Activated naive CD4-positive, alpha-beta T cell treated with anti-CD3 and anti-CD28 coated beads, Interleukin-2, amount 50 U/mL, for 24 hours (primary cell): ENCODE results near the gene ENTR1.
A peak's percentile ranks its signal among the peaks of the same experiment; 100 is the strongest.

Source experiments
- H3K27ac Mint-ChIP-seq: one replicate; pipeline ENCODE4 v1.8.0; 2021; ENCODE audit warnings: mild to moderate bottlenecking, mixed read lengths
- H3K27me3 Mint-ChIP-seq: one replicate; pipeline ENCODE4 v1.8.0; 2021; ENCODE audit warnings: mixed read lengths
- H3K36me3 Mint-ChIP-seq: one replicate; pipeline ENCODE4 v1.8.0; 2021; ENCODE audit warnings: mixed read lengths
- H3K4me1 Mint-ChIP-seq: one replicate; pipeline ENCODE4 v1.8.0; 2021; ENCODE audit warnings: mixed read lengths
- H3K4me3 Mint-ChIP-seq: one replicate; pipeline ENCODE4 v1.8.0; 2021; ENCODE audit warnings: mild to moderate bottlenecking, mixed read lengths
- H3K9me3 Mint-ChIP-seq: one replicate; pipeline ENCODE4 v1.8.0; 2021; ENCODE audit warnings: mixed read lengths

Gene ENTR1

DNA sequence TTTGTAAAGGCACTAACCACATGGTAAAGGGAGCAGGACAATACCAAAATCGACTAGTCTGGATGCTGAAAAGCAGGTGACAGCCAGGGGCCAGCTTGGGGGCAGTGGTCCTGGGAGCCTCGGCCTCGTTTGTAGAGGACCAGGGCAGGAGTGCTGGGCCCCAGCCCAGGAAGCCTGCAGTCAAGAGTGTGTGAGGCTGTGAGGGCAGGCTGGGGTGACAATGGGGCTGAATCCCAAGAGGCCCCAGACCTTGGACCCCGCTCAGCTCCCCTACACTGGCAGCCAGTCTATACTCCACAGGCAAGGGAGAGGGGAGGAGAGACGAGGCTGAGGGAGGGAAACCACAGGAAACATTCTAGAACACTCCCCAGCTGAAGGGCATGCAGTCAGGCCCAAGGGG lies 31.9 kb upstream of the ENTR1 start:
- Mint-ChIP-seq H3K4me1 (peaks cover 12% of the 10 kb centered on the region), H3K9me3 (no peaks in the 10 kb centered on the region), H3K27ac (no peak overlapping the region), H3K36me3 (peaks cover 2% of the 10 kb centered on the region), H3K4me3 (no peak overlapping the region), H3K27me3 (no peaks in the 10 kb centered on the region)

DNA sequence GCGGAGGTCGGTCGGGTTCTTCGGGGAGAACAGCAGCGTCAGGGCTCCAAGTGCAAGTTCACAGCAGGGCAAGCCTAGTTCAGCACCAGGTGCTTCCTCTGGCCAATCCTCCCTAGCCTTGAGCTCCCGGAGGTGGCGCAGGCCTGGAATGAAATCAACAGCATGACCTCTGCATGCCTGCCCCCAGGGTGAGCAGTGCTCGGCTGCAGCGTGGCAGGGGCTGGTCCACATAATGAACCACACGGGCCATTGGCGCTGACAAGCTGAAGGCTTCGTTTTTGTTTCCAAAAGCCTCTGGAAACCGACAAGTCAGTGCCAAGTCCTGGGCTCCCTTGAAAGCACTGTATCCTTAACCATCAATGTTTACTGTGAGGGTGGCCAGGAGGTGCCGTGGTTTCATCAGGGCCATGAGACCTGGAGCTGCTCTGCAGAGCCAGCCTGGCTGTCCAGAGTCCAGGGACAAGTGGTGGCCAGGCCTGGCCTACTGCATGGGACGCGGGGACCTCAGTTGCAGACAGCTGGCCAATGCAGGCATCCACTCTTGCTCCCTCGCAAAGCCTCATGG lies 31.3 kb upstream of the ENTR1 start:
- H3K4me1 Mint-ChIP-seq: peaks cover 17% of the 10 kb centered on the region
- H3K27me3 Mint-ChIP-seq: no peaks in the 10 kb centered on the region
- no peak overlapping the region for H3K27ac Mint-ChIP-seq
- H3K4me3 Mint-ChIP-seq: no peak overlapping the region
- H3K9me3 Mint-ChIP-seq: no peaks in the 10 kb centered on the region
- peaks cover 2% of the 10 kb centered on the region for H3K36me3 Mint-ChIP-seq

DNA sequence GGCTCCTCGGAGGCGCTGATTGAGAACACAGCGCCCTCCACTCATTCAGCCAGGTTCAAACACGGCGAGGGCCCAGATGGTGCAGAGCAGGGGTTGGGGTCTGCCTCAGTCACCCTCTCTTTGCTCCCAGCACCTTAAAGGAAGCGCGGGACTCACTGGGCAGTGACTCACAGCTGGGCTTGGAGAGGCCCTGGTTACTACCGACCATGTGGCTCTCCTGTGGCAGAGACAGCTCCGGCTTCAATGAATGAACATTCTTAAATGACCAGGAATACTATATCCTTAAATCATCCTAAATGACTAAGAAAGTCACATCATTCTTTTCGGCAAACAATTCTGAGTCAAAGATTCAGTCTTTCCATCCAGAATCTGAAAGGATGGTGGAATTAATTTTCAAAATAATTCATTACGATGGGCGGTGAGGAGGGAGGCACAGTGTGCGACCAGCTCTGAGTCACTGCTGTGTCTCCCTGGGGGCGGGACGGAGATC lies 30.8 kb upstream of the ENTR1 start:
- H3K27me3 Mint-ChIP-seq: no peaks in the 10 kb centered on the region
- H3K4me3 Mint-ChIP-seq: no peak overlapping the region
- no peaks in the 10 kb centered on the region for H3K9me3 Mint-ChIP-seq
- peaks cover 21% of the 10 kb centered on the region for H3K4me1 Mint-ChIP-seq
- no peaks in the 10 kb centered on the region for H3K36me3 Mint-ChIP-seq
- no peak overlapping the region for H3K27ac Mint-ChIP-seq

DNA sequence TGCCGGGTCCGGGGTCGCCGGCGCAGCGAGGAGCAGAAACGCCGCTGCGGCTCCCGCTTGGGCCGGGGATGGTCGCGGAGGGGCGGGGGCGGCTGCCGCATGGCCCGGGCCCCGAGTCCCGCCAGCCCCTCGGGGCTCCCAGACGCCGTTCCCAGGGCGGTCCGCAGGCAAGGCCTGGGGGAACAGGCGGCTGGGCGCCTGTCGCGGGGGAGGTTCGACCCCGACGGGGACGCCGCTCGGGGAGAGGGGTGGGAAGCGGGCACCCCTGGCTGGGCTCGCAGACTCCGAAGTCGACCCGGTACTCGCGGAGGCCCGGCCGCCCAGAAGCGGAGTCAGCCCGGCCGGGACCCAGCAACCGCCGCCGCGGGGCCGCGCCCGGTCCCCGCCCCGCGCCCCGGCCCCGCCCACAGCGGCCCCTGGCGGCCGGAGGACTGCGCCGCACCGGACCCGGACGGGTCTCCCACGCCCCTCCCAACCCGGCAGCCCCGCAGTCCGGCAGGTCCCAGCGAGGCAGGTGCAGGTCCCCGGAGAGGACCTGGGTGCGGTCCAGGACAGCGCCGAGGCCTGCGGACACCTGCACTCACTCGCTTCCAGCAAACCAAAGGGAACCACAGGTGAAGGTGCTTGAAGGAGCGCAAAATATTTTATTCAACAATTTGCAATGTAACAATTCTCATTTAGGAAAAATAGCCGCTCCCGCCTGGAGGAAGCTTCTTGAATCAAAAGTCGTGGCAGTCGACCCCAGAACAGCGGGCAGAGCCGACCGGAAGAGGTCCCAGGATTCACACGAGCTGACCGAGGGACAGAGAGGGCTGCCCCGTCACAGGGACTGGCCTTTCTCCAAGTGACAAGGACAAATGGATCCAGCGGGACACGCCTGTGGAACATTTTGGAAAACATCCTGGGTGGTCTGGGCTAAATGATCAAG lies 29.3 kb upstream of the ENTR1 start, which contains the start of gene INPP5E:
TSS of gene INPP5E (minus strand) at position 365 of the 928 bp plus-strand sequence. CDS start 426 bp downstream, outside the sequence.
- no peaks in the 10 kb centered on the region for H3K27me3 Mint-ChIP-seq
- peaks cover 26% of the 10 kb centered on the region for H3K4me1 Mint-ChIP-seq
- H3K27ac Mint-ChIP-seq: no peak within 1 kb of the TSS
- peak within 1 kb of the TSS; percentile 81 for H3K4me3 Mint-ChIP-seq
- no peaks in the 10 kb centered on the region for H3K9me3 Mint-ChIP-seq
- no peaks in the 10 kb centered on the region for H3K36me3 Mint-ChIP-seq

DNA sequence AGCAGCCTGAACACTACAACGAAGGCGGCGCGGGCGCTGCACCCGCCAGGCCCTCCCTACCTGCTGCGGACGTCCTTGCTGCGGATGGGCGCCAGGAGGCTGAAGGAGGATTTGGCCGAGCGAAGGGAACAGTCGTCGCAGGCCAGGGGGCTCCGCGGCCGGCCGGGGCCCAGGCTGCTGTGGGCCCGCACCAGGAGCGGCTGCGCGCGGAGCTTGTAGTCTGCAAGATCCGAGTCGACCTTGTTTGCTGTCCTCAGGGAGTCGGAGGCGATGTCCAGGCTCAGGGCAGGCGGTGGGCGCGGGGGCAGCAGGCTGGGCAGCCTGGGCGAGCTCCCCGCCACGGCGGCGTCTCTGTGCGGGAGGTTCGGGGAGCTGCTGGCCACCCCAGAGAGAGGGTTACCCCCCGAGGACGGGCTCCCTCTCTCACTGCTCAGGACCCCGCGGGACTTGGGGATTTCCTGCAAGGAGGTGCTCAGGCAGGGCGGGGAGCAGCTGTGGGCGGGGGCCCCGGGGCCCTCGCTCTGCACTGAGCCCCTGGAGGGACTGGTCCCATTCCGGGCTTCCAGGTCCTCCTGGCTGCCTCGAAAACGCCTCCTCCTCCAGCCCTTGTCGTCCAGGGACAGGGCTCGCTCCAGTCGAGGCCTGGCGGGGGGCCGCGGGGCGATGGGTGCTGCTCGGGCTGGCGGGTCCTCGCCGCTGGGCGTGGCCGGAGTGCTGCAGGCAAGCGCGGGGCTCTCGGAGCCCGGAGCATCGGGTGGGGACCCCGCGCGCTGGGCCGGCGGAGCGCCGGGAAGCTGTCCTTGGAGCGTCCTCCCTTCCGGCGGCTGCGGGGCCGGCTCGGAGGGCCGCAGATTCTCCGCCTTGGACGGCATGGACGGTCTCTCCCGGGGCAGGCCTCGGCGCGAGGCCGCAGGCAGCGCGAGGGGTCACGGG lies 28.4 kb upstream of the ENTR1 start:
- H3K36me3 Mint-ChIP-seq: no peaks in the 10 kb centered on the region
- H3K4me3 Mint-ChIP-seq: peak overlapping the region; percentile 81
- H3K27me3 Mint-ChIP-seq: no peaks in the 10 kb centered on the region
- H3K4me1 Mint-ChIP-seq: peaks cover 26% of the 10 kb centered on the region
- H3K27ac Mint-ChIP-seq: no peak overlapping the region
- H3K9me3 Mint-ChIP-seq: no peaks in the 10 kb centered on the region

DNA sequence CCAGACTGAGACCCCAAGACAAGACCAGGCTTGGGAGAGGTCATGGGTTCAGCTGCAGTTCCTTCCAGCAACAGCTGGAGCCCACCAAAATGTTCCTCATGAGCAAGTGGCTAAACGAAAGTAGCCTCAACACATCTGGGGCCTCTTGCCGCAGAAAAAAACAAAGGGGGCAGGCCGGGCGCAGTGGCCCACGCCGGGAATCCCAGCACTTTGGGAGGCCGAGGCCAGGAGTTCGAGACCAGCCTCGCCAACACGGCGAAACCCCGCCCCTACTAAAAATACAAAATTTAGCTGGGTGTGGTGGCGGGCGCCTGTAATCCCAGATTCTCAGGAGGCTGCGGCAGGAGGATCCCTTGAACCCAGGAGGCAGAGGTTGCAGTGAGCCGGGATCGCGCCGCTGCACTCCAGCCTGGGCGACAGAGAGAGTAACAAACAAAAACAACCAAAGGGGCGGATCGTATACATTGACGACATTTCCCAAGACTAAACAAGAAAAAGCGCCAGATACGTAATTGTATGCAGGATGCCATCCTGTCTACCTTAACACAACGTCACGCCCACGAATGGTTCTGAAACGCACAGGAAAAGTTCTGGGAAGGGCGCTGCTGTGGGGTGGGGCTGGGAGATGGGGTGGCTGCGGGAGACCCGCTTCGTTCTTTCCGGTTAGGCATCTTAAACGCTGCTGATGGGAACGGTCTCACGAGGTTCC lies 27.6 kb upstream of the ENTR1 start:
- Mint-ChIP-seq H3K36me3 (no peaks in the 10 kb centered on the region), H3K27me3 (no peaks in the 10 kb centered on the region), H3K4me1 (peaks cover 26% of the 10 kb centered on the region), H3K9me3 (no peaks in the 10 kb centered on the region), H3K4me3 (peak overlapping the region; percentile 81), H3K27ac (peak overlapping the region; percentile 55)

DNA sequence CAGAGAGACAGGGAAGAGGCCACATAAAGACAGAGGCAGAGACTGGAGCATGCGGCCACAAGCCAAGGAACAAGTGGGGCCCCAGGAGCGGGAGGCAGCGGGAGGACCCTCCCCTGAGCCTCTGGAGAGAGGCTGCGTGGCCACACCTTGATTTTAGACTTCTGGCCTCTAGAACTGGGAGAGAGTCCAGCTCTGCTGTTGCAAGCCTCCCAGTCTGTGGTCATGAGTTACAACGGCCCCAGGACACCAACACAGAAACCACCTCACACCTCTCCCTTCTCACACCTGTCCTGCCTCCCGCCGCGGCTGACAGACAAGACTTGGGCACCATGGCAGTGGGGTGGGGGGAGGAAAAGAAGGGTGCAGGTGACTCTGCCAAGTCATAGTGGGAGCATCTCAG lies 27.0 kb upstream of the ENTR1 start:
- no peaks in the 10 kb centered on the region for H3K27me3 Mint-ChIP-seq
- H3K4me3 Mint-ChIP-seq: peak overlapping the region; percentile 81
- H3K4me1 Mint-ChIP-seq: peaks cover 26% of the 10 kb centered on the region
- H3K27ac Mint-ChIP-seq: peak overlapping the region; percentile 68
- H3K36me3 Mint-ChIP-seq: no peaks in the 10 kb centered on the region
- no peaks in the 10 kb centered on the region for H3K9me3 Mint-ChIP-seq

DNA sequence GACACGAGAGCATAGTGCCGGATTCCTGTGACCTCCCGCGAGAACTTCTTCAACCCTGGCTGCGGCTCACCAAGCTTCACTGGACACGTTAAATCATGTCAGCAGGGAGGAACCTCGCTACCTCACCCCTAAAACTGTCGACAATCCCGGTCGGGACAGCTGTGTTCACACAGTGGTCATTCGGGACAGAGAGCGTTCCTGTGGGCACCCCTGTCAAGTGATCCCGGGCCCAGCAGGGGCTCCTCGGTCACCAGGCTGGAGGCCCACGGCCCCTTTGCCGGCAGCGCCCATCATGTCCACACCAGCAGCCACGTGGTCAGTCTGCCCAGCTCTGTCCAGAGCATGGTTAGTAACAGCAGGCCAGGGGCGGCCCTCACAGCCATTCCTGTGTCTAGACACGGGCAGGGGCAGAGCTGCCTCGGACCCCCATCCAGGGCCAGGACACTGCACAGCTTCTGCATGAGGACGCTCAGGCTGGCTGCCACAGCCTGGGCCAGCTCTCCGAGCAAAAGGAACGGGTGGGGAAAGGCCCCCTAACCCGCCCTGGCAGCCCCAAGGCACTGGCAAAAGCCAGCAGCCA lies 25.7 kb upstream of the ENTR1 start:
- Mint-ChIP-seq H3K4me3 (peak overlapping the region; percentile 81), H3K27me3 (no peaks in the 10 kb centered on the region), H3K4me1 (peaks cover 26% of the 10 kb centered on the region), H3K36me3 (no peaks in the 10 kb centered on the region), H3K9me3 (no peaks in the 10 kb centered on the region), H3K27ac (no peak overlapping the region)

DNA sequence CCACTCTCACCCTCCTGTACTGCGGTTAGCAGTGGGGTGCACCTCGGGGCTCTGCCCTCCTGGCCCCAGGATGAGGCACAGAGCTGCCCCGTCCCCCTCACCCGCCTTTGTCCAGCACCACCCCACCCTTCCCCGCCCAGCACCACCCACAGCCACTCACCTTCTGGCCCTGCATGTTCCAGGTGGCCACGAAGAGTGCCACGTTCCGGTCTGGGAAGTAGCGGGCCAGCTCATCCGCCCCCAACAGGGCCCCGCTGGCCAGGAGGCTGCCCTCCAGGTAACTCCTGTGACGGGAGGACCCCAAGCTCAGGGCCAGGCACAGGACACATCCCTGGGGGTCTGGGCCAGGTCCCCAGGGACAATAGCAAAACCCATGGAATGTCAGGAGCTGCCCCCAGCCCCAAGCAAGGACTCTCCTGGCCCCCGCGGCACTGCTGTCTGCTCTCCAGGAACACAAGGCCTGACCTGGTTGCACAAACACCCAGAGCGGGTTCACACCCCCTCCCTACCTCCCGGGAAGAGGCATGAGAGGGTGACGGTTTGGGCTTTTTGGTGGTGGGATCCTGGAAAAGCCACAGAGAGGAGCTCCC lies 24.3 kb upstream of the ENTR1 start:
- H3K27ac Mint-ChIP-seq: no peak overlapping the region
- H3K4me3 Mint-ChIP-seq: no peak overlapping the region
- no peaks in the 10 kb centered on the region for H3K27me3 Mint-ChIP-seq
- no peaks in the 10 kb centered on the region for H3K9me3 Mint-ChIP-seq
- peaks cover 26% of the 10 kb centered on the region for H3K4me1 Mint-ChIP-seq
- no peaks in the 10 kb centered on the region for H3K36me3 Mint-ChIP-seq

DNA sequence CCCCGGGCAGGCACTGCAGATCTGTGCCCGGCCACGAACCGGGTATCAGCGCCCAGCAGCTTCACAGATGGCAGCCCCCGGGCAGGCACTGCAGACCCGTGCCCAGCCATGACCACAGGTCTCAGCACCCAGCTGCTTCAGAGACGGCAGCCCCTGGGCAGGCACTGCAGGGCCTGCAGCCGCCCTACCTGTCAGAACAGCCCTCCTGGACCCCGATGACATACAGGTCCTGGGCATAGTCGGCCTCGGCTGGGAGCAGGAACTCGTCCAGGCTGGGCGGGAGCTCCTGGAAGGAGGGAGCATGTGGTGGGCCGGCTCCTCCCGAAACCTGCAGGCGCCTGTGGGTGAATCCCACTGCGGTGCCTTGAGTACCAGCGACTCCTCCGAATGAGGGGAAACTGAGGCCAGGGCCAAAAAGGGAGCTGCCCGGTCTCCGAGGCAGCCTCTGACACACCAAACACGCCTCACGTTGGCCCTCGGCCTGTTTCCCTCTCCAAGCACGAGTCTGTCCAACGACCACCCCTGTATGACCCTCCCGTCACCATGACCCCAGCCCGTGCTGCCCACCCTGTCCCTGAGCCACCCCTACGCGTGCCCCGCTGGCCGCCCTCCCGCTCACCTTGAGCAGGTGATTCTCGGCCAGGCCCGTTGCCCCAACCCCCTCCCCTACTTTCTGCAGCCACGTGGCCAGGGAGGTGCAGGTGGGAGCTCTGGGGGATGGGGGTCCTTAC lies 23.6 kb upstream of the ENTR1 start:
- Mint-ChIP-seq H3K27me3 (no peaks in the 10 kb centered on the region), H3K36me3 (no peaks in the 10 kb centered on the region), H3K4me3 (no peak overlapping the region), H3K9me3 (no peaks in the 10 kb centered on the region), H3K4me1 (peaks cover 26% of the 10 kb centered on the region), H3K27ac (no peak overlapping the region)

DNA sequence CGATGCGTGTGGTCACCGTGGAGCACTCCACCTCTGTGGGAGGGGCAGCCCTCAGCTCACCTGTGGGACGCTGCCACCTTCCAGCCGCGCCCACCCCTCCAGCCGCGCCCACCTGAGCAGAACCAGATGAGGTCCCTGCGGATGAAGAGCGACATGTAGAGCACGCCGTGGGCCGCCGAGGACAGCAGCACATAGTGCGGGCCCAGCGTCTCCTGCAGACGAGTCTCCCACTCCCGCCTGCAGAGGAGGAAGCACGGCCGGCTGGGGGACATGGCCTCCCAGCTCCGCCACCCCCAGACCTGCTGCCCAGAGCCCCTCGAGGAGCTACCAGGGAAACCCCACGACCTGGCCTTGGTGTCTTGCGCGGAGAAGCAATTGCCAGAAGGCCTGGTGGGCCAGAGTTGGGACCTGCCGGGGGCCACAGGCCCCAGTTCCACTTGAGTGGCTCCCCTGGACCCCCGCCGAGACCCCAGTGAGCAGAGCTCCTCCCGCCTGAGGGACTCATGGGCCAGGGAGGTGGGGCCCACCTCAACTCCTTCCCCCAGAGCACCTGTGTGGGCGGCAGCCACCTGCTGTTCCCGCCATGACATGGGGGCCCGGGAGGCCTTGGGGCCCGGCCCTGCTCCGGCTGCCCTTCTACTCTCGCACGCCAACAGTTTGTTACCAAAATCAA lies 22.8 kb upstream of the ENTR1 start:
- Mint-ChIP-seq H3K27ac (no peak overlapping the region), H3K4me1 (peaks cover 23% of the 10 kb centered on the region), H3K4me3 (no peak overlapping the region), H3K9me3 (no peaks in the 10 kb centered on the region), H3K36me3 (peaks cover 3% of the 10 kb centered on the region), H3K27me3 (no peaks in the 10 kb centered on the region)

DNA sequence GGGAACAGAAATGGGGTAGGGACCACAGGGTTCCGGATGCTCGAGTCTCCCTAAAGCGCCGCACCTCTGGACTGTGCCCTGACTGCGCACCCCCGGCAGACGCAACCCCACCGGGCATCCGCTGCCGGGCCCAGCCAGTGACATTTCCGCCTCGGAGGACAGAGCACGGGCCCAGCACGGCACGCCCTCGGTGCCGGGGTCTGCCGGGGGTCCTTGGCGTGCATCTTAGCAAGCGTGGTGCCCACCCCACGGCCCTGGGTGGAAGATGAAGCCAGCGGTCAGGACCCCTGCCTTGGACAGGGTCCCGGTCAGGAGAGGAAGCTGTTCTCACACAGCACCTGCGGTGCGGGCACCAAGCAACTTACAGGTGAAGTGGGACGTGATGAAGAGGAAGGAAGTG lies 22.2 kb upstream of the ENTR1 start:
- H3K36me3 Mint-ChIP-seq: peaks cover 3% of the 10 kb centered on the region
- no peak overlapping the region for H3K27ac Mint-ChIP-seq
- H3K4me3 Mint-ChIP-seq: no peak overlapping the region
- peaks cover 17% of the 10 kb centered on the region for H3K4me1 Mint-ChIP-seq
- H3K9me3 Mint-ChIP-seq: no peaks in the 10 kb centered on the region
- no peaks in the 10 kb centered on the region for H3K27me3 Mint-ChIP-seq

DNA sequence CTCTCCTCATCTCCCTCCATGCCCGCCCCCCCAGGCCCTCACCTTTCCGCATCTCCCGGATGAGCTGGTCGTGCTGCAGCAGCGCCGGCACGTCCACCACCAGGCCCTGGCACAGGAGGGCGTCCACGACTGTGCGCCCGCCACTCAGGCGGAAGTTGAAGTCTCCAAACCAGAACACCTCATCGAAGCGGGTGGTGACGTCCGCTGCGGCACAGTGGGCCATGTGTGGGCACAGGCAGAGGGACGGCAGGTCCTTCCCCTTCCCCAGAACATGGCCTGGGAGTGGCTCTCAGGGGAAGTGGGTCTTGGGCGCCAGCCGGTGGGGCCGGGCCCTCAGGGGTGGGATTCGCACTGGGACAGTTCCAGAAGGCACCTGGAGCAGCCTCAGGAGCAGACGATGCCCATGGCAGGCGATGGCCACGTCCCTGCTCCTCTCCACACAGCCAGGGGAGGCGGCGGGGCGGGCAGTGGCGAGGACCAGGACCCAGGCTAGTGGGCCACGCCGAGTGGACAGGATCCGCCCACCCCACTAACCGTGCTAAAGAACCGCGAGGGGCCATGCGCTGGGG lies 21.5 kb upstream of the ENTR1 start:
- peaks cover 9% of the 10 kb centered on the region for H3K4me1 Mint-ChIP-seq
- H3K27ac Mint-ChIP-seq: no peak overlapping the region
- peaks cover 3% of the 10 kb centered on the region for H3K36me3 Mint-ChIP-seq

More for the DNA sequence above, 21.5 kb upstream of the ENTR1 start:
- Mint-ChIP-seq H3K4me3 (no peak overlapping the region), H3K27me3 (no peaks in the 10 kb centered on the region), H3K9me3 (no peaks in the 10 kb centered on the region)
